Astrocyte (in vitro differentiated cells and primary cell): ENCODE measurements around the gene TOLLIP. TPM values are rescaled to one million over a fixed set of nuclear protein-coding genes. Genes with fewer than 3 reads are reported as not detected.

Source experiments
- DNase-seq: peaks from one replicate; pipeline ENCODE4 v3.0.0-alpha.2; 2010; ENCODE audit warnings: low read depth
- FAIRE-seq: peaks from 2 replicates; lab custom pipeline; 2011; peaks lifted over from hg19 to GRCh38; lab: Jason Lieb, UNC
- H2AFZ ChIP-seq: 2 replicates; pipeline ENCODE4 v1.6.0; 2012; ENCODE audit warnings: low read depth, low read length, inconsistent platforms
- H3K27ac ChIP-seq: 2 replicates; pipeline ENCODE4 v1.5.1; 2011; ENCODE audit warnings: low read depth, low read length, inconsistent platforms
- H3K27me3 ChIP-seq: 2 replicates; pipeline ENCODE4 v1.6.0; 2011; ENCODE audit warnings: low read length, inconsistent platforms; ENCODE audit not compliant: insufficient read depth
- H3K36me3 ChIP-seq: 2 replicates; pipeline ENCODE4 v1.5.1; 2011; ENCODE audit warnings: low read length, inconsistent platforms; ENCODE audit not compliant: insufficient read depth
- H3K4me1 ChIP-seq: 2 replicates; pipeline ENCODE4 v1.5.1; 2011; ENCODE audit warnings: low read length, inconsistent platforms; ENCODE audit not compliant: insufficient read depth
- H3K4me2 ChIP-seq: 2 replicates; pipeline ENCODE4 v1.6.0; 2012; ENCODE audit warnings: low read length, inconsistent platforms
- H3K4me3 ChIP-seq: 2 replicates; pipeline ENCODE4 v1.5.1; 2011; ENCODE audit warnings: low read depth, mild to moderate bottlenecking, low read length, inconsistent platforms; ENCODE audit not compliant: insufficient read depth
- H3K79me2 ChIP-seq: 2 replicates; pipeline ENCODE4 v1.6.0; 2012; ENCODE audit warnings: mild to moderate bottlenecking, low read length, inconsistent platforms; ENCODE audit not compliant: insufficient read depth
- H3K9ac ChIP-seq: 2 replicates; pipeline ENCODE4 v1.6.0; 2012; ENCODE audit warnings: mild to moderate bottlenecking, low read length, inconsistent platforms
- H3K9me3 ChIP-seq: 2 replicates; pipeline ENCODE4 v1.5.1; 2012; ENCODE audit warnings: low read depth, mild to moderate bottlenecking, low read length, inconsistent platforms; ENCODE audit not compliant: insufficient read depth
- H4K20me1 ChIP-seq: 2 replicates; pipeline ENCODE4 v1.6.0; 2012; ENCODE audit warnings: low read length, inconsistent platforms; ENCODE audit not compliant: insufficient read depth
- H3K27ac Mint-ChIP-seq: one replicate; pipeline ENCODE4 v1.8.0; 2021; ENCODE audit warnings: mild to moderate bottlenecking, mixed read lengths; ENCODE audit not compliant: unreplicated experiment
- H3K27me3 Mint-ChIP-seq: one replicate; pipeline ENCODE4 v1.8.0; 2021; ENCODE audit warnings: low read depth, mixed read lengths; ENCODE audit not compliant: unreplicated experiment
- H3K36me3 Mint-ChIP-seq: one replicate; pipeline ENCODE4 v1.8.0; 2021; ENCODE audit warnings: low read depth, mixed read lengths; ENCODE audit not compliant: unreplicated experiment
- H3K4me1 Mint-ChIP-seq: one replicate; pipeline ENCODE4 v1.8.0; 2021; ENCODE audit warnings: low read depth, mixed read lengths; ENCODE audit not compliant: unreplicated experiment
- H3K4me3 Mint-ChIP-seq: one replicate; pipeline ENCODE4 v1.8.0; 2021; ENCODE audit warnings: mild to moderate bottlenecking, moderate library complexity, mixed read lengths; ENCODE audit not compliant: unreplicated experiment
- H3K9me3 Mint-ChIP-seq: one replicate; pipeline ENCODE4 v1.8.0; 2021; ENCODE audit warnings: mild to moderate bottlenecking, mixed read lengths; ENCODE audit not compliant: unreplicated experiment
- CTCF ChIP-seq: IDR thresholded peaks from 2 replicates; pipeline ENCODE4 v1.5.1; 2011; ENCODE audit warnings: low read depth, mild to moderate bottlenecking, inconsistent platforms, low read length, moderate library complexity; ENCODE audit not compliant: insufficient read depth
- EZH2 ChIP-seq: IDR thresholded peaks from 2 replicates; pipeline ENCODE4 v1.6.1; 2012; ENCODE audit warnings: mild to moderate bottlenecking, low read length, inconsistent platforms; ENCODE audit not compliant: insufficient read depth
- total RNA-seq: library from RNA; stranded (reverse); gene quantifications from 2 replicates; pipeline ENCODE4 v1.2.1, GENCODE V29; 2021

TOLLIP gene
- total RNA-seq, 1 donor from 2014 or later: 46.4 TPM

- Histone ChIP-seq H4K20me1 (no peaks in the 10 kb centered on the region), H3K9ac (no peak overlapping the region), H3K36me3 (no peaks in the 10 kb centered on the region), H2AFZ (no peak overlapping the region), H3K79me2 (no peaks in the 10 kb centered on the region), H3K4me3 (no peak overlapping the region), H3K4me2 (no peak overlapping the region), H3K4me1 (no peaks in the 10 kb centered on the region), H3K9me3 (no peaks in the 10 kb centered on the region), H3K27ac (no peak overlapping the region), H3K27me3 (no peaks in the 10 kb centered on the region)
- Mint-ChIP-seq H3K36me3 (peaks cover 2% of the 10 kb centered on the region), H3K9me3 (no peaks in the 10 kb centered on the region), H3K4me3 (no peak overlapping the region), H3K27ac (no peak overlapping the region), H3K4me1 (no peaks in the 10 kb centered on the region), H3K27me3 (peaks cover 17% of the 10 kb centered on the region)
- TF ChIP-seq CTCF: no peak
- DNase-seq: no peak
- FAIRE-seq: no peak
Measured at GRCh38 chr11:1356478-1356960, 47.1 kb upstream of the TOLLIP start.

GRCh38 chr11:1356007-1356435, 46.6 kb upstream of the TOLLIP start:
- no peaks in the 10 kb centered on the region for H3K36me3 ChIP-seq
- peaks cover 17% of the 10 kb centered on the region for H3K27me3 Mint-ChIP-seq
- H3K4me3 Mint-ChIP-seq: no peak overlapping the region

More at GRCh38 chr11:1356007-1356435, 46.6 kb upstream of the TOLLIP start:
- Mint-ChIP-seq H3K27ac (no peak overlapping the region), H3K4me1 (no peaks in the 10 kb centered on the region), H3K36me3 (peaks cover 2% of the 10 kb centered on the region), H3K9me3 (no peaks in the 10 kb centered on the region)
- Histone ChIP-seq H3K4me1 (no peaks in the 10 kb centered on the region), H4K20me1 (no peaks in the 10 kb centered on the region), H3K27me3 (no peaks in the 10 kb centered on the region), H3K9me3 (no peaks in the 10 kb centered on the region), H3K9ac (no peak overlapping the region), H3K27ac (no peak overlapping the region), H3K79me2 (no peaks in the 10 kb centered on the region), H2AFZ (no peak overlapping the region), H3K4me2 (no peak overlapping the region), H3K4me3 (no peak overlapping the region)
- FAIRE-seq: no peak
- TF ChIP-seq CTCF: no peak
- TF ChIP-seq EZH2: no peak
- DNase-seq: no peak
